Measurements from ENCODE around the gene STK31. TPM values are rescaled to one million over a fixed set of nuclear protein-coding genes. Genes with fewer than 3 reads are reported as not detected.

Gene STK31
- total RNA-seq, 1 donor from 2014 or later = 0.46 TPM

Other genes with a start within 250 kb of the STK31 start
- gene IGF2BP3, start 239.7 kb upstream of the STK31 start, total RNA-seq = not detected
- gene TRA2A, start 178.2 kb upstream of the STK31 start, total RNA-seq = 27.7 TPM
- 8.5 TPM for gene CCDC126, start 112.8 kb upstream of the STK31 start, total RNA-seq
- 2.6 TPM for gene FAM221A, start 30.0 kb upstream of the STK31 start, total RNA-seq

All from Right ventricle myocardium inferior (tissue), 1 donor.